K562 (cell line): ENCODE measurements around the gene GPN1. TPM values are rescaled to one million over a fixed set of nuclear protein-coding genes. Genes with fewer than 3 reads are reported as not detected.
A peak's percentile ranks its signal among the peaks of the same experiment; 100 is the strongest.

ENCODE experiments used
- BACH1 ChIP-seq: fragments of 200-800 bp; sonication (Bioruptor generic); IDR thresholded peaks from 2 replicates; pipeline ENCODE4 v1.6.1; 2016; ENCODE audit warnings: missing genetic modification characterization, missing compliant biosample characterization
- CHD2 ChIP-seq: IDR thresholded peaks from 2 replicates; pipeline ENCODE4 v1.6.1; 2011; ENCODE audit warnings: low read depth, low read length
- E2F3 ChIP-seq: fragments of 250-450 bp; sonication (Bioruptor Pico); IDR thresholded peaks from 2 replicates; pipeline ENCODE4 v1.4.0; 2020; ENCODE audit warnings: mild to moderate bottlenecking
- E2F8 ChIP-seq: fragments of 450-650 bp; IDR thresholded peaks from 2 replicates; pipeline ENCODE4 v1.7.1; 2018; ENCODE audit warnings: mild to moderate bottlenecking, low read depth; ENCODE audit not compliant: partially characterized antibody
- L3MBTL2 ChIP-seq: fragments of 450-650 bp; IDR thresholded peaks from 2 replicates; pipeline ENCODE4 v1.6.1; 2016; ENCODE audit warnings: mild to moderate bottlenecking, moderate library complexity
- MAFK ChIP-seq: IDR thresholded peaks from 2 replicates; pipeline ENCODE4 v1.6.1; 2011; ENCODE audit warnings: low read length, improper control_type of control experiment
- RBBP5 ChIP-seq: fragments of 200-600 bp; sonication (generic); IDR thresholded peaks from 2 replicates; pipeline ENCODE4 v1.6.1; 2012; ENCODE audit warnings: borderline replicate concordance, mild to moderate bottlenecking, low read length, control low read depth, inconsistent platforms; ENCODE audit not compliant: insufficient read depth, poor library complexity, severe bottlenecking
- ZBTB33 ChIP-seq: sonication (generic); formaldehyde crosslinking; IDR thresholded peaks from 2 replicates; pipeline ENCODE4 v1.8.1; 2023; ENCODE audit warnings: mild to moderate bottlenecking, missing genetic modification reagents
- ZKSCAN1 ChIP-seq: fragments of 150-350 bp; IDR thresholded peaks from 2 replicates; pipeline ENCODE4 v1.6.1; 2016; ENCODE audit warnings: low read depth, low read length
- ZKSCAN3 ChIP-seq: fragments of 250-450 bp; sonication (Bioruptor Pico); IDR thresholded peaks from 2 replicates; pipeline ENCODE4 v1.4.0; 2020
- ZNF165 ChIP-seq: fragments of 250-450 bp; sonication (Bioruptor Pico); IDR thresholded peaks from 2 replicates; pipeline ENCODE4 v1.4.0; 2020; ENCODE audit warnings: borderline replicate concordance
- ZNF274 ChIP-seq: IDR thresholded peaks from 2 replicates; pipeline ENCODE4 v1.6.1; 2011; ENCODE audit warnings: low read depth, mild to moderate bottlenecking, low read length, moderate library complexity, borderline replicate concordance
- ZNF280B ChIP-seq: fragments of 250-450 bp; sonication (Bioruptor Pico); IDR thresholded peaks from 2 replicates; pipeline ENCODE4 v1.5.1; 2021; ENCODE audit warnings: mild to moderate bottlenecking
- ZNF407 ChIP-seq: fragments of 450-650 bp; IDR thresholded peaks from 2 replicates; pipeline ENCODE4 v1.6.1; 2016; ENCODE audit warnings: low read depth
- polyA plus RNA-seq, 8 experiments: library from polyadenylated mRNA; depleted of rRNA in 4 of 8; stranded (reverse) in 5 of 8; unstranded in 3 of 8; fragments of >200 nt; fragmentation: Nextera tagmentation in 2 of 8; fragmentation: Illumina TruSeq in 1 of 8; extraction: Ambion mirVana in 2 of 8; extraction: Trizol in 1 of 8; gene quantifications; 2 replicates each; pipeline versions ENCODE4 v1.2.1 to v1.2.3, GENCODE V29; 2011 to 2014; ENCODE audit warnings: inconsistent platforms in 1 of 8, missing spikeins in 1 of 8
- total RNA-seq, 7 experiments: library from RNA; depleted of rRNA in 6 of 7; stranded (reverse); fragments of >200 nt in 6 of 7; fragmentation: Illumina TruSeq in 2 of 7; extraction: Trizol in 2 of 7; gene quantifications; 2 replicates each; pipeline versions ENCODE4 v1.2.1 to v1.2.3, GENCODE V29; 2011 to 2021; ENCODE audit warnings: low replicate concordance in 1 of 7

Gene GPN1
- total and polyA plus RNA-seq, 9 of the 15 experiments (the other 6 are each of a cell fraction or from before 2014, with no cell fraction given): 23.4 to 171 (median 48.2) TPM

- no peak for TF ChIP-seq ZBTB33 (CRISPR knock-in tag)
- no peak for TF ChIP-seq ZNF165 (CRISPR knock-in tag)
- no peak for TF ChIP-seq RBBP5
- no peak for TF ChIP-seq ZKSCAN3
- no peak for TF ChIP-seq BACH1 (tag)
- peak; percentile 20 for TF ChIP-seq E2F8
- no peak for TF ChIP-seq ZKSCAN1
- no peak for TF ChIP-seq E2F3 (CRISPR knock-in tag)
- TF ChIP-seq ZNF407: no peak
- no peak for TF ChIP-seq ZNF274
- TF ChIP-seq CHD2: no peak
- no peak for TF ChIP-seq L3MBTL2
- TF ChIP-seq MAFK: no peak
- TF ChIP-seq ZNF280B (CRISPR knock-in tag): no peak
These were observed 54.7 kb downstream of the GPN1 start (continued) for GRCh38 chr2:27683390-27684071.
